ENCODE data around the gene DFFA. TPM values are rescaled to one million over a fixed set of nuclear protein-coding genes. Genes with fewer than 3 reads are reported as not detected.

The DFFA gene
- total and polyA plus RNA-seq, 2 donors (not counting 1 experiment from before 2014, with no cell fraction given) = 27.8 to 33.5 TPM

DNA sequence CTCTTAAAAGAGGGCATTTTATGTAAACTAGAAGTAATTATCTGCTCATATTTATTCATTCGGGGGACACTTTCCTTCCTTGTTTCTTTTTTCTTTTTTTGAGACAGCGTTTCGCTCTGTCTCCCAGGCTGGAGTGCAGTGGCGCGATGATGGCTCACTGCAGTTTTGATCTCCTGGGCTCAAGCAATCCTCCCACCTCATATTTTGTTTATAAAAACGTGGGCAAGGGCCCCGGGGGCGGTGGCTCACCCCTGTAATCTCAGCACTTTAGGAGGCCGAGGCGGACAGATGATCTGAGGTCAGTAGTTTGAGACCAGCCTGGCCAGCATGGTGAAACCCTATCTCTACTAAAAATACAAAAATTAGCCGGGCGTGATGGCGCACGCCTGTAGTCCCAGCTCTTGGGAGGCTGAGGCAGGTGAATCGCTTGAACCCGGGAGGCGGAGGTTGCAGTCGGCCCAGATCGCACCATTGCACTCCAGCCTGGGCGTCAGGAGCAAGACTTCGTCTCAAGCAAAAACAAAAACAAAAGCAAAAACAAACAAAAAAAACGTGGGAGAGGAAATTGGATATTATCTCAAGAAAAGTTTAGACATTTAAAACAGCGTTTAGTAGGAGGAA lies 926 bp upstream of the DFFA start:
- Histone ChIP-seq H3K9ac (ENCODE audit: insufficient read depth, low read length) (no peak overlapping the region), H4K20me1 (ENCODE audit: control insufficient read depth, extremely low read depth, insufficient read depth, low read length) (no peaks in the 10 kb centered on the region), H3K4me3 (replicated peaks in 1 of 4; ENCODE audit: control extremely low read depth in 1 of 4, insufficient read depth in 1 of 4, low read depth in 3 of 4, low read length in 4 of 4) (peak overlapping the region in 1 of 4 experiments; percentile 72), H3K4me2 (ENCODE audit: extremely low read depth, insufficient read depth, low read length) (no peak overlapping the region), H2AFZ (ENCODE audit: low read length) (peak overlapping the region; percentile 16), H3K4me1 (ENCODE audit: control insufficient read depth, extremely low read depth, insufficient read depth, low read length) (peaks cover 4% of the 10 kb centered on the region), H3K9me3 (ENCODE audit: control insufficient read depth, insufficient read depth, low read depth, low read length) (no peaks in the 10 kb centered on the region), H3K79me2 (ENCODE audit: control insufficient read depth, insufficient read depth, low read length) (peaks cover 25% of the 10 kb centered on the region), H3K27ac (ENCODE audit: insufficient read depth, low read length) (no peak overlapping the region), H3K27me3 (ENCODE audit: control insufficient read depth, insufficient read depth, low read length) (no peaks in the 10 kb centered on the region), H3K36me3 (ENCODE audit: control insufficient read depth, insufficient read depth, low read length) (no peaks in the 10 kb centered on the region)
- TF ChIP-seq, protein P1, sequence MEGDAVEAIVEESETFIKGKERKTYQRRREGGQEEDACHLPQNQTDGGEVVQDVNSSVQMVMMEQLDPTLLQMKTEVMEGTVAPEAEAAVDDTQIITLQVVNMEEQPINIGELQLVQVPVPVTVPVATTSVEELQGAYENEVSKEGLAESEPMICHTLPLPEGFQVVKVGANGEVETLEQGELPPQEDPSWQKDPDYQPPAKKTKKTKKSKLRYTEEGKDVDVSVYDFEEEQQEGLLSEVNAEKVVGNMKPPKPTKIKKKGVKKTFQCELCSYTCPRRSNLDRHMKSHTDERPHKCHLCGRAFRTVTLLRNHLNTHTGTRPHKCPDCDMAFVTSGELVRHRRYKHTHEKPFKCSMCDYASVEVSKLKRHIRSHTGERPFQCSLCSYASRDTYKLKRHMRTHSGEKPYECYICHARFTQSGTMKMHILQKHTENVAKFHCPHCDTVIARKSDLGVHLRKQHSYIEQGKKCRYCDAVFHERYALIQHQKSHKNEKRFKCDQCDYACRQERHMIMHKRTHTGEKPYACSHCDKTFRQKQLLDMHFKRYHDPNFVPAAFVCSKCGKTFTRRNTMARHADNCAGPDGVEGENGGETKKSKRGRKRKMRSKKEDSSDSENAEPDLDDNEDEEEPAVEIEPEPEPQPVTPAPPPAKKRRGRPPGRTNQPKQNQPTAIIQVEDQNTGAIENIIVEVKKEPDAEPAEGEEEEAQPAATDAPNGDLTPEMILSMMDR (conservative IDR thresholded peaks at IDR 0.05 in 1 of 2, IDR thresholded peaks at IDR 0.05 in 1 of 2; ENCODE audit: low read depth in 1 of 2, low read length in 2 of 2) = no peak
- TF ChIP-seq EZH2 (IDR thresholded peaks at IDR 0.05; ENCODE audit: low read length, missing control alignments) = no peak
- DNase-seq (ENCODE audit: low read depth in 2 of 2) = no peak

DNA sequence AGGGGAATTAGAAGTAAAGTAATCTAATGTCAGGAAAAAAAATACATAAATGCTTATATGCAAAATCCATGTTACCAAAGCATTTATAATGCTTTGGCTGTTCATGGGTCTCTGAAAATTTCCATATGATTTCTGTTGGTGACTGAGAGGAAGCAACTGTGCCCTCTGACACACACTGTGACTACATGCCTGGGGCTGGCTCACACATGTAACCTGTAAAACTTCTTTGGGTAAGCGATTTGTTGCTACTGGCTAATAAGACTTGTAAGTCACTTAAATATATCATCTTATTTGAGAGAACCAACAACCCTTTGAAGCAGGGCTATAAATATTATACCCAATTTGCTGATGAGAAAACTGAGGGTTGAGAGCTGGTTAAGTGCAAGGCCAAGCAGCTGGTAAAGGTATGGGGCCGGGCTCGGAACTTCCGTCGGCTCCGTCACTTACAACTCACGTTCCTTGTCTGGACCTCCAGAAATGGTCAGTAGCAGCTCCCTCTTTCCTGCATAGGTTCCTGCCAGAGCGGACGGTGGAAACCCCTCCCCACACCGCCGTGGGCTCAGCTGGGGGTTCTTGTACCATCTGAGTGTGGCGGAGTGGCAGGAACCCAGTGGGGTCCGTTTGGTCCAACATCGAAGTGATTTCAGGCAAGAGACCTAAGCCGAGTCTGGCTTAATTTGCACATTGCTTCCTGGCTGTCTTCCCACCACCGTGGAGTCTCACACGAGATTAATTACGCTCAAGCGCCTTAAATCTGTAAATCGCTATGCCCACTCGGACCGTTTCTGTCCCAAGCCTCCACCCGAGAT lies 714 bp downstream of the DFFA start:
- peak overlapping the region; percentile 58 to 86 (median 72) for H3K4me3 ChIP-seq (replicated peaks in 1 of 4; ENCODE audit: control extremely low read depth in 1 of 4, insufficient read depth in 1 of 4, low read depth in 3 of 4, low read length in 4 of 4)
- DNase-seq (ENCODE audit: low read depth in 2 of 2) = peak; percentile 42 to 48
- H2AFZ ChIP-seq (ENCODE audit: low read length) = peak overlapping the region; percentile 88
- peaks cover 4% of the 10 kb centered on the region for H3K4me1 ChIP-seq (ENCODE audit: control insufficient read depth, extremely low read depth, insufficient read depth, low read length)
- H3K9ac ChIP-seq (ENCODE audit: insufficient read depth, low read length) = peak overlapping the region; percentile 50
- H4K20me1 ChIP-seq (ENCODE audit: control insufficient read depth, extremely low read depth, insufficient read depth, low read length) = no peaks in the 10 kb centered on the region
- peaks cover 2% of the 10 kb centered on the region for H3K36me3 ChIP-seq (ENCODE audit: control insufficient read depth, insufficient read depth, low read length)
- peak overlapping the region; percentile 53 for H3K27ac ChIP-seq (ENCODE audit: insufficient read depth, low read length)
- H3K4me2 ChIP-seq (ENCODE audit: extremely low read depth, insufficient read depth, low read length) = peak overlapping the region; percentile 95
- H3K79me2 ChIP-seq (ENCODE audit: control insufficient read depth, insufficient read depth, low read length) = peaks cover 22% of the 10 kb centered on the region
- H3K27me3 ChIP-seq (ENCODE audit: control insufficient read depth, insufficient read depth, low read length) = no peaks in the 10 kb centered on the region
- no peak for TF ChIP-seq EZH2 (IDR thresholded peaks at IDR 0.05; ENCODE audit: low read length, missing control alignments)
- TF ChIP-seq, protein P1 (conservative IDR thresholded peaks at IDR 0.05 in 1 of 2, IDR thresholded peaks at IDR 0.05 in 1 of 2; ENCODE audit: low read depth in 1 of 2, low read length in 2 of 2) = no peak
- no peaks in the 10 kb centered on the region for H3K9me3 ChIP-seq (ENCODE audit: control insufficient read depth, insufficient read depth, low read depth, low read length)

DNA sequence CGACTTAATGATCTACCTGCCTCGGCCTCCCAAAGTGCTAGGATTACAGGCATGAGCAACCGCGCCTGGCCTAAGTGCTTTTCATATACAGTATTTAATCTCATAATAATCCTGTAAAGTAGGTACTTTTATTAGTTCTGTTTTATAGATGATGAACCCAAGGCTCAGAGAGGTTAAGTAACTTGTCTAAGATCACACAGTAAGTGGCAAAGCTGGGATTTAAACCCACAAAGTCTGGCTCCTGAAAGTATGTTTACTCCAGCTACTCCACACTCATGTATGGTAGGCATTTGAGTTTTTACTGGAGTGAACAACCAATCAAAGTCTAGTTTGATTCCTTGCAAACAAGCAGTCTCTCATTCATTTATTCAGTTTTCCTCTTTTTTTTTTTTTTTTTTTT lies 2.3 kb downstream of the DFFA start:
- Histone ChIP-seq H3K4me2 (ENCODE audit: extremely low read depth, insufficient read depth, low read length) (no peak overlapping the region), H3K27me3 (ENCODE audit: control insufficient read depth, insufficient read depth, low read length) (no peaks in the 10 kb centered on the region), H2AFZ (ENCODE audit: low read length) (no peak overlapping the region), H3K4me3 (replicated peaks in 1 of 4; ENCODE audit: control extremely low read depth in 1 of 4, insufficient read depth in 1 of 4, low read depth in 3 of 4, low read length in 4 of 4) (no peak overlapping the region), H3K27ac (ENCODE audit: insufficient read depth, low read length) (no peak overlapping the region), H3K9ac (ENCODE audit: insufficient read depth, low read length) (no peak overlapping the region), H3K79me2 (ENCODE audit: control insufficient read depth, insufficient read depth, low read length) (peaks cover 7% of the 10 kb centered on the region), H3K9me3 (ENCODE audit: control insufficient read depth, insufficient read depth, low read depth, low read length) (no peaks in the 10 kb centered on the region), H3K4me1 (ENCODE audit: control insufficient read depth, extremely low read depth, insufficient read depth, low read length) (peaks cover 4% of the 10 kb centered on the region), H3K36me3 (ENCODE audit: control insufficient read depth, insufficient read depth, low read length) (peaks cover 5% of the 10 kb centered on the region), H4K20me1 (ENCODE audit: control insufficient read depth, extremely low read depth, insufficient read depth, low read length) (no peaks in the 10 kb centered on the region)
- DNase-seq (ENCODE audit: low read depth in 2 of 2) = no peak
- TF ChIP-seq EZH2 (IDR thresholded peaks at IDR 0.05; ENCODE audit: low read length, missing control alignments) = no peak
- TF ChIP-seq, protein P1 (conservative IDR thresholded peaks at IDR 0.05 in 1 of 2, IDR thresholded peaks at IDR 0.05 in 1 of 2; ENCODE audit: low read depth in 1 of 2, low read length in 2 of 2) = no peak
